OCI-LY1 (cell line): ENCODE results near the gene LPGAT1.

ENCODE experiments used
- H2AFZ ChIP-seq: fragments of 200-600 bp; sonication (generic), shearing (Covaris generic); 2 replicates; pipeline ENCODE4 v1.6.0; 2014; ENCODE audit warnings: antibody characterized with exemption, mild to moderate bottlenecking, low read length
- H3F3A ChIP-seq: fragments of 200-600 bp; sonication (generic), shearing (Covaris generic); 2 replicates; pipeline ENCODE4 v1.6.0; 2014; ENCODE audit warnings: mild to moderate bottlenecking, antibody characterized with exemption, low read length, moderate library complexity; ENCODE audit not compliant: insufficient read depth
- H3K27ac ChIP-seq: fragments of 200-600 bp; sonication (generic); 2 replicates; pipeline ENCODE4 v1.5.1; 2014; ENCODE audit warnings: low read length, mixed run types, mild to moderate bottlenecking, low read depth; ENCODE audit not compliant: poor library complexity, severe bottlenecking
- H3K27me3 ChIP-seq: fragments of 200-600 bp; sonication (generic); 2 replicates; pipeline ENCODE4 v1.6.0; 2014; ENCODE audit warnings: antibody characterized with exemption, mild to moderate bottlenecking, low read length, moderate library complexity; ENCODE audit not compliant: insufficient read depth
- H3K36me3 ChIP-seq: fragments of 200-600 bp; sonication (generic); 2 replicates; pipeline ENCODE4 v1.6.1; 2014; ENCODE audit warnings: mild to moderate bottlenecking, antibody characterized with exemption, low read length, moderate library complexity, mixed read lengths; ENCODE audit not compliant: insufficient read depth
- H3K4me1 ChIP-seq: fragments of 200-600 bp; sonication (generic); 2 replicates; pipeline ENCODE4 v1.5.1; 2014; ENCODE audit warnings: mild to moderate bottlenecking, low read length, moderate library complexity; ENCODE audit not compliant: insufficient read depth, severe bottlenecking
- H3K4me2 ChIP-seq: fragments of 200-600 bp; sonication (generic), shearing (Covaris generic); 2 replicates; pipeline ENCODE4 v1.6.1; 2014; ENCODE audit warnings: low read length
- H3K4me3 ChIP-seq: fragments of 200-600 bp; sonication (generic); 2 replicates; pipeline ENCODE4 v1.5.1; 2014; ENCODE audit warnings: low read length, low read depth, mild to moderate bottlenecking, mixed read lengths; ENCODE audit not compliant: poor library complexity, severe bottlenecking
- H3K79me2 ChIP-seq: fragments of 200-600 bp; shearing (Covaris generic); 2 replicates; pipeline ENCODE4 v1.6.1; 2016; ENCODE audit warnings: mixed run types, low read length, mixed read lengths; ENCODE audit not compliant: insufficient read depth
- H3K9ac ChIP-seq: fragments of 200-600 bp; sonication (generic), shearing (Covaris generic); 2 replicates; pipeline ENCODE4 v1.6.1; 2014; ENCODE audit warnings: mild to moderate bottlenecking, low read length, mixed read lengths
- H3K9me2 ChIP-seq: fragments of 200-600 bp; sonication (generic), shearing (Covaris generic); 2 replicates; pipeline ENCODE4 v1.6.1; 2014; ENCODE audit warnings: low read depth, mild to moderate bottlenecking, low read length, mixed read lengths
- H3K9me3 ChIP-seq: fragments of 200-600 bp; shearing (Covaris generic); 2 replicates; pipeline ENCODE4 v1.6.1; 2014; ENCODE audit warnings: low read length, mixed read lengths
- H4K20me1 ChIP-seq: fragments of 200-600 bp; sonication (generic), shearing (Covaris generic); 2 replicates; pipeline ENCODE4 v1.6.0; 2016; ENCODE audit warnings: mild to moderate bottlenecking, low read length; ENCODE audit not compliant: insufficient read depth
- CTCF ChIP-seq: fragments of 200-600 bp; sonication (generic), shearing (Covaris generic); IDR thresholded peaks from 2 replicates; pipeline ENCODE4 v1.5.1; 2017; ENCODE audit warnings: mild to moderate bottlenecking, antibody characterized with exemption, low read length, moderate library complexity, mixed read lengths
- EZH2 ChIP-seq: fragments of 200-600 bp; sonication (generic), shearing (Covaris generic); IDR thresholded peaks from 2 replicates; pipeline ENCODE4 v1.8.0; 2017; ENCODE audit warnings: borderline replicate concordance, mixed run types, mild to moderate bottlenecking, antibody characterized with exemption, low read length, moderate library complexity, mixed read lengths

LPGAT1 gene

GRCh38 chr1:211789641-211790464 is 40.7 kb downstream of the LPGAT1 start:
- peaks cover 12% of the 10 kb centered on the region; the same call in 1 of the 2 replicates for H3K36me3 ChIP-seq
- H3K79me2 ChIP-seq: 0 out of 2 replicates have a peak, but pooled peaks cover 2% of the 10 kb centered on the region
- H3K9ac ChIP-seq: no peak overlapping the region
- H3K4me2 ChIP-seq: no peak overlapping the region
- no peaks in the 10 kb centered on the region for H3K4me1 ChIP-seq
- TF ChIP-seq EZH2 (no peak), CTCF (no peak)
- H2AFZ ChIP-seq: no peak overlapping the region
- no peak overlapping the region for H3K4me3 ChIP-seq
- H3K9me3 ChIP-seq: no peaks in the 10 kb centered on the region
- no peaks in the 10 kb centered on the region for H3F3A ChIP-seq
- H4K20me1 ChIP-seq: no peaks in the 10 kb centered on the region
- no peak overlapping the region for H3K27ac ChIP-seq
- H3K9me2 ChIP-seq: no peaks in the 10 kb centered on the region
- H3K27me3 ChIP-seq: no peaks in the 10 kb centered on the region

- TF ChIP-seq CTCF (no peak), EZH2 (no peak)
- no peaks in the 10 kb centered on the region for H3K9me2 ChIP-seq
- no peaks in the 10 kb centered on the region for H3K4me1 ChIP-seq
- no peak overlapping the region for H3K4me2 ChIP-seq
- no peak overlapping the region for H2AFZ ChIP-seq
- H3K4me3 ChIP-seq: no peak overlapping the region
- no peaks in the 10 kb centered on the region for H3F3A ChIP-seq
- H3K27me3 ChIP-seq: no peaks in the 10 kb centered on the region
- 0 out of 2 replicates have a peak, but pooled peaks cover 2% of the 10 kb centered on the region for H3K79me2 ChIP-seq
- no peaks in the 10 kb centered on the region for H4K20me1 ChIP-seq
- peaks cover 12% of the 10 kb centered on the region; the same call in 1 of the 2 replicates for H3K36me3 ChIP-seq
- no peak overlapping the region for H3K27ac ChIP-seq
- no peaks in the 10 kb centered on the region for H3K9me3 ChIP-seq
- no peak overlapping the region for H3K9ac ChIP-seq
These were observed 41.9 kb downstream of the LPGAT1 start for GRCh38 chr1:211788626-211789025.

GRCh38 chr1:211783897-211784296 is 46.7 kb downstream of the LPGAT1 start:
- Histone ChIP-seq H3K4me2 (no peak overlapping the region), H3K79me2 (0 out of 2 replicates have a peak, but pooled peaks cover 2% of the 10 kb centered on the region), H3K4me1 (no peaks in the 10 kb centered on the region), H3F3A (no peaks in the 10 kb centered on the region), H3K9me2 (no peaks in the 10 kb centered on the region), H2AFZ (no peak overlapping the region), H3K4me3 (no peak overlapping the region), H3K27ac (no peak overlapping the region), H3K9me3 (no peaks in the 10 kb centered on the region), H4K20me1 (no peaks in the 10 kb centered on the region), H3K27me3 (no peaks in the 10 kb centered on the region), H3K36me3 (peaks cover 6% of the 10 kb centered on the region), H3K9ac (no peak overlapping the region)
- no peak for TF ChIP-seq EZH2
- TF ChIP-seq CTCF: no peak
